Activated T-helper 1 cell treated with Interleukin-2 at 50 U/mL for 16 hours (primary cell): Measurements from ENCODE around the gene ITPKC.
A peak's percentile ranks its signal among the peaks of the same experiment; 100 is the strongest.
"Not testable (repeated sequence)": the region's sequence is repeated elsewhere in the genome, so short reads cannot be mapped to it uniquely, and the experiment has no call there.

Experiments
- DNase-seq: peaks from one replicate; pipeline ENCODE4 v3.0.0-alpha.2; 2020; ENCODE audit warnings: low read depth

ITPKC gene

GRCh38 chr19:40741527-40742390, 24.8 kb downstream of the ITPKC start:
- no peak for DNase-seq

GRCh38 chr19:40742477-40742876, 25.6 kb downstream of the ITPKC start:
- no peak for DNase-seq

- DNase-seq, result no peak
These were observed 26.0 kb downstream of the ITPKC start for GRCh38 chr19:40742886-40743285.

GRCh38 chr19:40743926-40744325, 27.0 kb downstream of the ITPKC start:
- no peak for DNase-seq

GRCh38 chr19:40744554-40745401, 27.9 kb downstream of the ITPKC start:
- no peak for DNase-seq

- no peak for DNase-seq
These were observed 28.5 kb downstream of the ITPKC start for GRCh38 chr19:40745402-40745780.

- DNase-seq, result no peak
These were observed 30.6 kb downstream of the ITPKC start for GRCh38 chr19:40747536-40747935.

GRCh38 chr19:40750058-40750873, 33.4 kb downstream of the ITPKC start, which contains the start of gene ACTMAP:
Gene ACTMAP (minus strand): TSS chr19:40750477. CDS start chr19:40749803, 674 bp downstream.
- DNase-seq, result peak; percentile 98

GRCh38 chr19:40750874-40751537, 34.1 kb downstream of the ITPKC start, which contains the start of gene SNRPA:
Gene SNRPA (plus strand): TSS chr19:40751203. CDS start chr19:40751409, 206 bp downstream.
- DNase-seq, result peak; percentile 88

- DNase-seq, result no peak
These were observed 35.4 kb downstream of the ITPKC start for GRCh38 chr19:40752257-40752781.

GRCh38 chr19:40754611-40755247, 37.8 kb downstream of the ITPKC start:
- no peak for DNase-seq

- DNase-seq, result no peak
These were observed 38.3 kb downstream of the ITPKC start for GRCh38 chr19:40755248-40755624.

GRCh38 chr19:40755791-40756190, 38.9 kb downstream of the ITPKC start:
- DNase-seq, result no peak

GRCh38 chr19:40756502-40757110, 39.7 kb downstream of the ITPKC start:
- DNase-seq, result no peak

- DNase-seq, result no peak
These were observed 41.6 kb downstream of the ITPKC start for GRCh38 chr19:40758491-40758890.

- no peak for DNase-seq
These were observed 42.4 kb downstream of the ITPKC start for GRCh38 chr19:40759352-40759751.

- DNase-seq, result no peak
These were observed 46.0 kb downstream of the ITPKC start for GRCh38 chr19:40762754-40763470.

GRCh38 chr19:40763526-40763925, 46.6 kb downstream of the ITPKC start:
- no peak for DNase-seq

GRCh38 chr19:40763963-40764362, 47.1 kb downstream of the ITPKC start:
- DNase-seq, result no peak

- DNase-seq, result not testable (repeated sequence)
These were observed 49.5 kb downstream of the ITPKC start for GRCh38 chr19:40766385-40766784.
